NB4 (cell line): ENCODE data around the gene MELTF.

Experiments
- CTCF ChIP-seq: IDR thresholded peaks from one replicate; pipeline ENCODE4 v1.5.1; 2012; ENCODE audit warnings: low read depth, low read length
- MAX ChIP-seq: IDR thresholded peaks from 2 replicates; pipeline ENCODE4 v1.6.1; 2011; ENCODE audit warnings: low read depth, low read length
- MYC ChIP-seq: IDR thresholded peaks from 2 replicates; pipeline ENCODE4 v1.6.1; 2011; ENCODE audit warnings: low read depth, low read length
- POLR2A ChIP-seq: IDR thresholded peaks from 2 replicates; pipeline ENCODE4 v1.6.1; 2011; ENCODE audit warnings: mild to moderate bottlenecking; ENCODE audit not compliant: insufficient read length; ENCODE audit errors: extremely low read depth

- no peak for TF ChIP-seq CTCF
- no peak for TF ChIP-seq POLR2A
- no peak for TF ChIP-seq MAX
- no peak for TF ChIP-seq MYC
Observed at GRCh38 chr3:196983186-196983585, 46.4 kb downstream of the MELTF start.
